Activated CD8-positive, alpha-beta memory T cell treated with anti-CD3 and anti-CD28 coated beads for 24 hours (primary cell): Measurements from ENCODE around the gene COQ7.
A peak's percentile ranks its signal among the peaks of the same experiment; 100 is the strongest.

Experiments
- DNase-seq: peaks from one replicate; pipeline ENCODE4 v3.0.0-alpha.2; 2020

The COQ7 gene

GRCh38 chr16:19067349-19068236, at the start of gene COQ7:
Gene COQ7, plus strand, starts transcription at chr16:19067614. Its CDS starts 51 bp downstream, at chr16:19067665.
- DNase-seq, result peak; percentile 99

GRCh38 chr16:19020689-19021088, 46.7 kb upstream of the COQ7 start:
- no peak for DNase-seq

GRCh38 chr16:19021747-19022146, 45.7 kb upstream of the COQ7 start:
- no peak for DNase-seq

DNA sequence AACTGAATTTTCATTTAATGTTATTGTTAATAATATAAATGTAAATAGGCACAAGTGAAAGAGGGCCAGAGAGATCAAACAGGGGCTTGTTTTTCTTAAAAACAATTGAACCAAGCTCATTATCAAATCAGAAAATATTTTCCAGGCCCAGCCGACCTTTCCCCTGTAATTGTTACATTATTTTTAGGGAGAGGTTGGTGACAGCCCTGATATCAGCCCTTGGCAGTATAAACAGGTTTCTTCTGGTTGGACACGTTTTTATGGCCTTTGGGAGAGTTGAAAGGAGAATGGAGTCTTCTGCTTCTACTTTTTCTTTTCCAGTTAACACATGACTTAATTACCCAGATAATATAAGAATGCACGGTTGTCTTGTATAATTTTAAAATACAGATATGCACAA, 40.0 kb upstream of the COQ7 start:
- DNase-seq, result no peak

GRCh38 chr16:19029980-19030379, 37.4 kb upstream of the COQ7 start:
- DNase-seq, result no peak

- DNase-seq, result no peak
Measured at GRCh38 chr16:19031738-19032137, 35.7 kb upstream of the COQ7 start.

DNA sequence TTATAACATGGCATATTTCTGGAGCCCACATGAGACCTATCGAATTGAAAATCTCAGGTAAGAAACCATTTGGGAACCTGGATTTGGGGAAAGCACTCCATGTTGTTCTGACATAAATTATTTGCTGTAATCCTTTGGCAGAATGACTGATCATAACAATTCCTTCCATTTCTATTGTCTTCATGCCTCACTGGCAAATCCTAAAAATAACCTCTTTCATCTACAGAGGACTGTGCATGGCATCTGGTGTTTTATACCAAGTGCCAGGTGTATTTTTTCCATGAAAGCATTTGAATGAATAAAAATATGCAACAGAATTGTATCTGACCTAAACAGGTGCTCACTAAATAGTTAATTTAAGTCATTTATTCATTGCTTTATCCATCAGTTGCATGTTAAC, 33.7 kb upstream of the COQ7 start:
- DNase-seq, result no peak

- no peak for DNase-seq
Measured at GRCh38 chr16:19040400-19040799, 27.0 kb upstream of the COQ7 start.

DNA sequence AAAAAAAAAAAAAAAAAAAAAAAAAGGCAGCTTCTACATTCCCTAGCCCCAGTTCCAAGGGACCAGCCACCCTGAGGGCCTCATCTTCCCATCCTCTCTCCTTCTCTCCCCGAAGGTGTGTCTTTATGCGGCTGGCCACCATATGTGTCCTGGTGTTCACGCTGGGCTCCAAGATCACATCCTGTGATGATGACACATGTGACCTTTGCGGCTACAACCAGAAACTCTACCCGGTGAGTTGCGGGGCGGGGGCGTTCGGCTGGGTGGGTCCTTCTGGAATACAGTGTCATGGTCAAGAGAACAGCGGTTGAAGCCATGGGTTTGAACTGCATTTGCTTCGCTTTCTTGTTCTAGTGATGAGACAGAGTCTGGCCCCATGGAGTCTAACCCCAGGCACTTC, 22.6 kb upstream of the COQ7 start:
- DNase-seq, result no peak

- no peak for DNase-seq
Measured at GRCh38 chr16:19046062-19046461, 21.4 kb upstream of the COQ7 start.

DNA sequence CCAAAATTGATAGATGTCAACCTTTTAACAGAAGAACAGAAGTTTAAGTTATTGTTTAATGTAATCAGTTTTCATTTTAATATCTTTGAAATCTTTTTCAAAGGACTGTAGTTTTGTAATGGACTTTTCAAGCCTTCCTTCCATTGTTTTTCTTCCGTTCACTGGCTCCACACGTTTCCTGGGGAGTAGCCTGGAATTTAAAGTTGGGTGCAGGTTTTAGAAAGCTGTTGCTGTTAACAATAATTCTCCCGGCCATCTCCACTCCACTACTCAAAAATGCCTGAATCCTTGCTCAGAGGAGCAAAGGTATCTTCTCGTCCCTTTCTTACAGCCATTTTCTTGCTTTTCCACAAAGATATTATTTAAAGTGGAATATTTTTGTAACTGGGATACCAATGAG, 4.7 kb upstream of the COQ7 start:
- no peak for DNase-seq

- no peak for DNase-seq
Measured at GRCh38 chr16:19066988-19067348, 446 bp upstream of the COQ7 start.

DNA sequence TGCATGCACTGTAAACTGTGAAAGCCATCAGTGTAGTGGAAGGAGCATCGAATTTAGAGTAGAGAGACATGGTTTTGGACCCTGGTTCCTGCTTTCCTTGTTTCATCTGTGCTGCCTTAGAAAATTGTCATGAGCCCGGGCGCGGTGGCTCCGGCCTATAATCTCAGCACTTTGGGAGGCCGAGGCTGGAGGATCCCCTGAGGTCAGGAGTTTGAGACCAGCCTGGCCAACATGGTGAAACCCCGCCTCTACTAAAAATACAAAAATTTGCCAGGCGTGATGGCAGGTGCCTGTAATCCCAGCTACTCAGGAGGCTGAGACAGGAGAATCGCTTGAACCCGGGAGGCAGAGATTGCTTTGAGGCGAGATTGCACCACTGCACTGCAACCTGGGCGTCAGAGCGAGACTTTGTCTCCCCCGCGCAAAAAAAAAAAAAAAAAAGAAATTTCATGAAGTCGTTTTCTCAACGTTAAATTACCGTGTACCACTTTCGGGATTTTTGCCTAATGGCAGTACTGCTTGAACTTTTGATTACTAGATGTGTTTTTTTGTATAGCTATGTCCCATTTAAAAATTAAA, 912 bp downstream of the COQ7 start:
- DNase-seq, result no peak

GRCh38 chr16:19071811-19072777, 4.7 kb downstream of the COQ7 start:
- DNase-seq, result peak; percentile 74

- DNase-seq, result no peak
Measured at GRCh38 chr16:19073344-19073743, 5.9 kb downstream of the COQ7 start.

- DNase-seq, result no peak
Measured at GRCh38 chr16:19073863-19074262, 6.4 kb downstream of the COQ7 start.

- no peak for DNase-seq
Measured at GRCh38 chr16:19075511-19075910, 8.1 kb downstream of the COQ7 start.

GRCh38 chr16:19077879-19078278, 10.5 kb downstream of the COQ7 start:
- no peak for DNase-seq

GRCh38 chr16:19083670-19084069, 16.3 kb downstream of the COQ7 start:
- no peak for DNase-seq

DNA sequence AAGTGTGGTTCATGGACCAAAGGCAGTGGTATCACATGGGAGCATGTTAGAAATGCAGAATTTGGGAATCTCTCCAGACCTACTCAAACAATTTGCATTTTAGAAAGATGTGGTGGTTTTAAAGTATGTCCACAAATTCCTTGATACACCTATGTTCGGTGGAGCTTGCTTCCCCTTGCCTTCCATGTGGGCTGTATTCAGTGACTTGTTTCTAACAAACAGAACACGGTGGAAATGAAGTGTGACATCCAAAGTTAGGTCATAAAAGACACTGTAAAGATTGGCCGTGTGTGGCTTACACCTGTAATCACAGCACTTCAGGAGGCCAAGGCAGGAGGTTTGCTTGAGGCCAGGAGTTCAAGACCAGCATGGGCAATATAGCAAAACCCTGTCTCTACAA, 16.7 kb downstream of the COQ7 start:
- no peak for DNase-seq

DNA sequence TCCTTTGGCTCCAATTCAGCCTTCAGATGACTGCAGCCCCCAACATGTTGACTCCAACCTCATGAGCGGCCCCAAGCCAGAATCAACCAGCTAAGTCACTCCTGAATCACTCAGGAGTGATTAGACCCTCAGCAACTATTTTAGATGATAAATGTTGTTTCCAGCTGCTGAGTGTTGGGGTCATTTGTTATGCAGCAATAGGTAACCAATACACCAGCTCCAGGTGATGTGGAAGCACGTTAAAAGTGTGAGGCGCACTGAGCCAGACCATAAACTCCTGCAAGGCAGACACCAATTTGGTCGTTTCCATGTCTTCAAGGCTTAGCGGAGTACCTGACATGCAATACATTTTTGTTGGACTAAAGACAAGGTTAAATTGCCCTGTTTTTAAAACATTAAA, 17.5 kb downstream of the COQ7 start:
- DNase-seq, result no peak

DNA sequence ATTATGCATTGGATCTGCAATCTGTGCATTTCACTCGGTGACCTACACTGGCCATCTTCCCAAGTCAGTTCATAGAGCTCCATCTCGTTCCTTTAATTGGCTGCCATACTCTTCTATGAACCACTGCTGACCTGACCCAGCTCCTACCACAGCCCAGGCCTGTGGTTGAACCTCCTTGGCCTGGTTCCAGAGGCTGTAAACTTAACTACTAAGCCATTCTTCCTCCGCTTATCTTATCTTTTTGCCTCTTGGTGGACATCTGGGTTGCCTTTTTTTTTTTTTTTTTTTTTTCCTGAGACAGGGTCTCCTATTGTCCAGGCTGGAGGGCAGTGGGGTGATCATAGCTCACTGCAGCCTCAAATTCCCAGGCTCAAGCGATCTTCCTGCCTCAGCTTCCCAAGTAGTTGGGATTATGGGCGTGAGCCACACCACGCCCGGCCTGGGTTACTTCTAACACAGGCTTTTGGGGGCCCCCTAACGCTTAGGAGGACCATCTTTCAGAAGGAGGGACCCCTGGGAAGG, 18.3 kb downstream of the COQ7 start:
- DNase-seq, result no peak
